ENCODE data around the gene GUCD1. TPM values are rescaled to one million over a fixed set of nuclear protein-coding genes. Genes with fewer than 3 reads are reported as not detected.

Gene GUCD1
- total and polyA plus RNA-seq, 2 of the 13 experiments (the other 11 are each of a cell fraction or from before 2014, with no cell fraction given): 128 to 245 TPM

DNA sequence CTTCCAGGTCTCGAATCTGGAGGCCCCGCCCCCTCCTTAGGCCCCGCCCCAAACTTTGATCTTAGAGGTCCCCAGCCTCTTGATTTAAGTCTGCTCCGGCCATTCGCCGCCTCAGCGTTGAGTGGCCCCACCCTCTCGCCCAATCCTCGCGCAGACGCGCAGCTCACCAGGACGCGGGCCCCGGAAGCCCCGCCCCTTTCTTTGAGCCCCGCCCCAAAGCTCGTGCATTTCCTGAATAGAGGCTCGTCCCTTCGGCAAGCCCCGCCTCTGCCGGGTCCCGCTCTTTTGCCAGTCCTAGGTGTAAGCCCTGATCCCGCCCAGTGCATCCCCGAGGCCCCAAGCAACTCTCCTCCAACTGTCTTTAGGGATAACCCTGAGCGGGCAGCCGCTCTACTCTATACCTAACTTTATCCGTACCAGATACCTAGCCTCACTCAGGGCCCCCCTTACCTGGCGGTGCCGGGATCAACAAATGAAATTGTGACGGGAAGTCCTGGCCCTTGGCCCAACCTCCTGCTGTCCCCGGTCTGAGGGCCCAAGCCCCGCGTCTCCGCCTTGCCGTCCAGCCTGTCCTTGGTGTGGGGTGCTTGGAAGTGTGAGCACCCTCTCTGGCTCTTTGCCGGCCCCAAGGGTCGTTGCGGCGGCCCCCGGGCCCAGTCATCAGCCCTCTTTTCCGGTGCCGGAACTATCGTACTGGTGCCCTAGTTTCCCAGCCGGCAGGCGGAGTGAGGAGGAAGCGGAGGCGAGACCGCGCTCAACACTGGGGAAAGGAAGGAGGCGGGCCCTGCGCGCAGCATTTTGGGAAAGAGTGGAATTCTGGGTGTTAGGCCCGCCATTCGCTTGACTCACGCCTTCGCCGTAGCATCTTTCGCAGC lies 464 bp upstream of the GUCD1 start, which contains the start of gene SNRPD3 (continued):
- peak; percentile 77; the same call in 1 of the 2 replicates for TF ChIP-seq HOXA5 (CRISPR knock-in tag; IDR thresholded peaks at IDR 0.05)
- TF ChIP-seq, protein P1, sequence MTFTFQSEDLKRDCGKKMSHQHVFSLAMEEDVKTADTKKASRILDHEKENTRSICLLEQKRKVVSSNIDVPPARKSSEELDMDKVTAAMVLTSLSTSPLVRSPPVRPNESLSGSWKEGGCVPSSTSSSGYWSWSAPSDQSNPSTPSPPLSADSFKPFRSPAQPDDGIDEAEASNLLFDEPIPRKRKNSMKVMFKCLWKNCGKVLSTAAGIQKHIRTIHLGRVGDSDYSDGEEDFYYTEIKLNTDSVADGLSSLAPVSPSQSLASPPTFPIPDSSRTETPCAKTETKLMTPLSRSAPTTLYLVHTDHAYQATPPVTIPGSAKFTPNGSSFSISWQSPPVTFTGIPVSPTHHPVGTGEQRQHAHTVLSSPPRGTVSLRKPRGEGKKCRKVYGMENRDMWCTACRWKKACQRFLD (CRISPR knock-in tag; IDR thresholded peaks at IDR 0.05; ENCODE audit: borderline replicate concordance): peak; percentile 70; the same call in 1 of the 2 replicates
- TF ChIP-seq, protein P2, sequence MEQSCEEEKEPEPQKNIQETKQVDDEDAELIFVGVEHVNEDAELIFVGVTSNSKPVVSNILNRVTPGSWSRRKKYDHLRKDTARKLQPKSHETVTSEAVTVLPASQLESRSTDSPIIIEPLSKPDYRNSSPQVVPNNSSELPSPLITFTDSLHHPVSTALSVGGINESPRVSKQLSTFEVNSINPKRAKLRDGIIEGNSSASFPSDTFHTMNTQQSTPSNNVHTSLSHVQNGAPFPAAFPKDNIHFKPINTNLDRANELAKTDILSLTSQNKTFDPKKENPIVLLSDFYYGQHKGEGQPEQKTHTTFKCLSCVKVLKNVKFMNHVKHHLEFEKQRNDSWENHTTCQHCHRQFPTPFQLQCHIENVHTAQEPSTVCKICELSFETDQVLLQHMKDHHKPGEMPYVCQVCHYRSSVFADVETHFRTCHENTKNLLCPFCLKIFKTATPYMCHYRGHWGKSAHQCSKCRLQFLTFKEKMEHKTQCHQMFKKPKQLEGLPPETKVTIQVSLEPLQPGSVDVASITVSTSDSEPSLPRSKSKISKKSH (CRISPR knock-in tag; IDR thresholded peaks at IDR 0.05; ENCODE audit: borderline replicate concordance): peak; percentile 90
- TF ChIP-seq SNAI1 (CRISPR knock-in tag; IDR thresholded peaks at IDR 0.05; ENCODE audit: borderline replicate concordance): peak; percentile 89; the same call in 1 of the 2 replicates
- peak; percentile 91 for TF ChIP-seq ZNF792 (CRISPR knock-in tag; IDR thresholded peaks at IDR 0.05)
- peak; percentile 93 for TF ChIP-seq ZNF605 (CRISPR knock-in tag; IDR thresholded peaks at IDR 0.05)
- TF ChIP-seq FOXK1 (CRISPR knock-in tag; IDR thresholded peaks at IDR 0.05; ENCODE audit: borderline replicate concordance, low read depth): peak; percentile 92
- no peak for TF ChIP-seq MBNL3 (CRISPR knock-in tag; conservative IDR thresholded peaks at IDR 0.05)
- TF ChIP-seq, protein P3, sequence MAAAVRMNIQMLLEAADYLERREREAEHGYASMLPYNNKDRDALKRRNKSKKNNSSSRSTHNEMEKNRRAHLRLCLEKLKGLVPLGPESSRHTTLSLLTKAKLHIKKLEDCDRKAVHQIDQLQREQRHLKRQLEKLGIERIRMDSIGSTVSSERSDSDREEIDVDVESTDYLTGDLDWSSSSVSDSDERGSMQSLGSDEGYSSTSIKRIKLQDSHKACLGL (CRISPR knock-in tag; IDR thresholded peaks at IDR 0.05): no peak
- TF ChIP-seq MAFG (CRISPR knock-in tag; IDR thresholded peaks at IDR 0.05): no peak
- peak; percentile 75; the same call in 1 of the 2 replicates for TF ChIP-seq ZNF124 (CRISPR knock-in tag; IDR thresholded peaks at IDR 0.05)
- TF ChIP-seq AGO2 (optimal IDR thresholded peaks at IDR 0.05; ENCODE audit: low read depth, low read length): peak; percentile 94
- TF ChIP-seq, protein P4, sequence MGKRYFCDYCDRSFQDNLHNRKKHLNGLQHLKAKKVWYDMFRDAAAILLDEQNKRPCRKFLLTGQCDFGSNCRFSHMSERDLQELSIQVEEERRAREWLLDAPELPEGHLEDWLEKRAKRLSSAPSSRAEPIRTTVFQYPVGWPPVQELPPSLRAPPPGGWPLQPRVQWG (CRISPR knock-in tag; IDR thresholded peaks at IDR 0.05; ENCODE audit: borderline replicate concordance, low read depth): no peak
- TF ChIP-seq, protein P5, sequence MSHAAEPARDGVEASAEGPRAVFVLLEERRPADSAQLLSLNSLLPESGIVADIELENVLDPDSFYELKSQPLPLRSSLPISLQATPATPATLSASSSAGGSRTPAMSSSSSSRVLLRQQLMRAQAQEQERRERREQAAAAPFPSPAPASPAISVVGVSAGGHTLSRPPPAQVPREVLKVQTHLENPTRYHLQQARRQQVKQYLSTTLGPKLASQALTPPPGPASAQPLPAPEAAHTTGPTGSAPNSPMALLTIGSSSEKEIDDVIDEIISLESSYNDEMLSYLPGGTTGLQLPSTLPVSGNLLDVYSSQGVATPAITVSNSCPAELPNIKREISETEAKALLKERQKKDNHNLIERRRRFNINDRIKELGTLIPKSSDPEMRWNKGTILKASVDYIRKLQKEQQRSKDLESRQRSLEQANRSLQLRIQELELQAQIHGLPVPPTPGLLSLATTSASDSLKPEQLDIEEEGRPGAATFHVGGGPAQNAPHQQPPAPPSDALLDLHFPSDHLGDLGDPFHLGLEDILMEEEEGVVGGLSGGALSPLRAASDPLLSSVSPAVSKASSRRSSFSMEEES (CRISPR knock-in tag; IDR thresholded peaks at IDR 0.05): peak; percentile 63
- peak; percentile 46; the same call in 1 of the 2 replicates for TF ChIP-seq ZNF12 (CRISPR knock-in tag; IDR thresholded peaks at IDR 0.05)
- TF ChIP-seq SMAD9 (CRISPR knock-in tag; IDR thresholded peaks at IDR 0.05): 0 out of 2 replicates have a peak, but pooled peaks have one; percentile 26
- peak; percentile 88 for TF ChIP-seq ZNF768 (CRISPR knock-in tag; IDR thresholded peaks at IDR 0.05)
- TF ChIP-seq, protein P6, sequence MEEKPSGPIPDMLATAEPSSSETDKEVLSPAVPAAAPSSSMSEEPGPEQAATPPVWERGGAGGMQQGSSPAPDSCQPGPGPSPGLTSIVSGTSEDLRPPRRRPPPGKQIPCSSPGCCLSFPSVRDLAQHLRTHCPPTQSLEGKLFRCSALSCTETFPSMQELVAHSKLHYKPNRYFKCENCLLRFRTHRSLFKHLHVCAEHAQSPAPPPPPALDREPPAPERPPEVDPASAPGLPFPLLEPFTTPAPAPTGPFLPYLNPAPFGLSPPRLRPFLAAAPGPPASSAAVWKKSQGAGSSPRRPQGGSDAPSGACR (CRISPR knock-in tag; IDR thresholded peaks at IDR 0.05): 0 out of 2 replicates have a peak, but pooled peaks have one; percentile 65
- TF ChIP-seq ZNF264 (CRISPR knock-in tag; IDR thresholded peaks at IDR 0.05): 0 out of 2 replicates have a peak, but pooled peaks have one; percentile 76
- TF ChIP-seq, protein P7, sequence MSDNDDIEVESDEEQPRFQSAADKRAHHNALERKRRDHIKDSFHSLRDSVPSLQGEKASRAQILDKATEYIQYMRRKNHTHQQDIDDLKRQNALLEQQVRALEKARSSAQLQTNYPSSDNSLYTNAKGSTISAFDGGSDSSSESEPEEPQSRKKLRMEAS (IDR thresholded peaks at IDR 0.05): peak; percentile 87
- 0 out of 2 replicates have a peak, but pooled peaks have one; percentile 35 for TF ChIP-seq TBX3 (IDR thresholded peaks at IDR 0.05; ENCODE audit: borderline replicate concordance)
- TF ChIP-seq SAFB2 (CRISPR knock-in tag; IDR thresholded peaks at IDR 0.05; ENCODE audit: borderline replicate concordance, low read depth): peak; percentile 85; the same call in 1 of the 2 replicates
- peak; percentile 15; the same call in 1 of the 2 replicates for TF ChIP-seq CREB1 (IDR thresholded peaks at IDR 0.05)
- peak; percentile 71 for TF ChIP-seq CREB1 (CRISPR knock-in tag; IDR thresholded peaks at IDR 0.05)
